Hepatocyte (in vitro differentiated cells): ENCODE data around the gene PTPRN2. TPM values are rescaled to one million over a fixed set of nuclear protein-coding genes. Genes with fewer than 3 reads are reported as not detected.
"Not testable (repeated sequence)": the region's sequence is repeated elsewhere in the genome, so short reads cannot be mapped to it uniquely, and the experiment has no call there.

ENCODE experiments used
- DNase-seq: peaks from one replicate; pipeline ENCODE4 v3.0.0-alpha.2; 2016; ENCODE audit warnings: low spot score
- H2AFZ ChIP-seq: fragments of 200-600 bp; sonication (generic); 2 replicates; pipeline ENCODE4 v1.6.0; 2016; ENCODE audit warnings: antibody characterized with exemption, mild to moderate bottlenecking
- H3K27ac ChIP-seq: fragments of 200-600 bp; sonication (generic); 2 replicates; pipeline ENCODE4 v1.5.1; 2016; ENCODE audit warnings: mild to moderate bottlenecking
- H3K27me3 ChIP-seq: fragments of 200-600 bp; sonication (generic); 2 replicates; pipeline ENCODE4 v1.6.1; 2016
- H3K36me3 ChIP-seq: fragments of 200-600 bp; sonication (generic); replicated peaks from 2 replicates; pipeline ENCODE4 v1.5.1; 2016; ENCODE audit warnings: low read depth; ENCODE audit not compliant: insufficient read depth
- H3K4me1 ChIP-seq: fragments of 200-600 bp; sonication (generic); 2 replicates; pipeline ENCODE4 v1.5.1; 2016; ENCODE audit warnings: mild to moderate bottlenecking, moderate library complexity; ENCODE audit not compliant: insufficient read depth
- H3K4me2 ChIP-seq: fragments of 200-600 bp; sonication (generic); 2 replicates; pipeline ENCODE4 v1.6.0; 2016
- H3K4me3 ChIP-seq: fragments of 200-600 bp; sonication (generic); 2 replicates; pipeline ENCODE4 v1.5.1; 2016; ENCODE audit warnings: mild to moderate bottlenecking
- H3K79me2 ChIP-seq: fragments of 200-600 bp; sonication (generic); 2 replicates; pipeline ENCODE4 v1.6.0; 2017; ENCODE audit warnings: mild to moderate bottlenecking
- H3K9me2 ChIP-seq: fragments of 200-600 bp; sonication (generic); replicated peaks from 2 replicates; pipeline ENCODE4 v1.6.0; 2017; ENCODE audit warnings: mild to moderate bottlenecking; ENCODE audit not compliant: insufficient read depth
- H3K9me3 ChIP-seq: fragments of 200-600 bp; sonication (generic); 2 replicates; pipeline ENCODE4 v1.5.1; 2016; ENCODE audit warnings: low read depth, mild to moderate bottlenecking
- H4K20me1 ChIP-seq: fragments of 200-600 bp; sonication (generic); 2 replicates; pipeline ENCODE4 v1.6.0; 2016; ENCODE audit warnings: mild to moderate bottlenecking; ENCODE audit not compliant: insufficient read depth, poor library complexity, severe bottlenecking
- CTCF ChIP-seq: fragments of 200-600 bp; sonication (generic); IDR thresholded peaks from 2 replicates; pipeline ENCODE4 v1.5.1; 2016; ENCODE audit warnings: antibody characterized with exemption, mild to moderate bottlenecking; ENCODE audit not compliant: poor library complexity
- EZH2 ChIP-seq: fragments of 200-600 bp; sonication (generic); IDR thresholded peaks from 2 replicates; pipeline ENCODE4 v1.6.1; 2016; ENCODE audit warnings: antibody characterized with exemption, mild to moderate bottlenecking, borderline replicate concordance
- EZH2phosphoT487 ChIP-seq: fragments of 200-600 bp; sonication (generic); IDR thresholded peaks from one replicate; pipeline ENCODE4 v1.6.1; 2018; ENCODE audit warnings: antibody characterized with exemption, mild to moderate bottlenecking, low read depth, moderate library complexity; ENCODE audit not compliant: unreplicated experiment, severe bottlenecking
- WGBS: methylation state at CpG from one replicate; pipeline ENCODE4 v1.1.6; 2016; ENCODE audit warnings: low lambda C conversion rate; ENCODE audit errors: missing lambda C conversion rate; 5-methylcytosine and 5-hydroxymethylcytosine counted together
- polyA plus RNA-seq: library from polyadenylated mRNA; unstranded; fragments of >200 nt; fragmentation: Nextera tagmentation; extraction: Ambion mirVana; gene quantifications from 2 replicates; pipeline ENCODE4 v1.2.1, GENCODE V29; 2016
- total RNA-seq: library from RNA; depleted of rRNA; stranded (reverse); fragments of >200 nt; gene quantifications from 2 replicates; pipeline ENCODE4 v1.2.3, GENCODE V29; 2014

Gene PTPRN2
- total and polyA plus RNA-seq, 2 experiments from 2014 or later: 2.1 to 3.3 TPM

DNA sequence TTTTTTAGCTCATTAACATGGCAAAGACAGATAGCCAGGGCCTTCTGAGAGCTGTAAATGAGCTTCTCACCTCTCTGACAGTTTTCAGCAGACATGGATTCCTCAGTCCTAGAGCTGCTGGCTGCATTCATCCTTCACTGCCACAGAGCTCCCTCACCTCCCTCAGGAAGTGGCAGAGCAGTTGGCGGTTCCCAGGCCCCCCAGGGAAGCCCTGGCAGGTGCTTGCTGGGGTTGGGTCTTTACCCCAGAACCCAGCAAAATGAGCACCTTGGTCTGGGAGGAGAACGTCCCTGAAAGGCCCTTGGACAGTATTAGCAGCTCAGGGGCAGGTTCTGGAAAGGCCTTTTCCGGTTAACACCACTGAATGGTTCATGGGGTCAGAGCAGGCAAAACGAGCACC lies 288.0 kb downstream of the PTPRN2 start:
- Histone ChIP-seq H3K4me3 (no peak overlapping the region), H3K4me2 (no peak overlapping the region), H4K20me1 (no peaks in the 10 kb centered on the region), H3K79me2 (no peaks in the 10 kb centered on the region), H2AFZ (no peak overlapping the region), H3K36me3 (no peaks in the 10 kb centered on the region), H3K27me3 (no peaks in the 10 kb centered on the region), H3K4me1 (no peaks in the 10 kb centered on the region), H3K27ac (no peak overlapping the region), H3K9me2 (no peaks in the 10 kb centered on the region), H3K9me3 (no peaks in the 10 kb centered on the region)
- 72% methylated on average over 4 of the region's 4 CpGs for WGBS
- TF ChIP-seq CTCF (no peak), EZH2 (no peak), EZH2phosphoT487 (no peak)
- DNase-seq: no peak

DNA sequence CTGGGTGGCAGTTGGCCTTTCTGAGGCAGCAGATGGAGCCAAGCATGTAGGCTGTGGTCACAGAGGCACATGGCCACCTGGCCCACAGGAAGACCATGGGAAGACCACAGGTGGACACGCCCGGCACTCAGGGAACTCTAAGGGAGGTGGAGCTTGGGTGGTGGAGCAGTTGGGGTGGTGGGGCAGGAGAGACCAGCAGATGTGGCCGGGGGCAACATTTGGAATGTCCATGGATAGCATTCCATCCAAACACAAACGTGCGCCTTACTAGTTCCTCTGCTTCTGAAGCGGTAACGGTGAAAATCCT lies 290.9 kb downstream of the PTPRN2 start:
- Histone ChIP-seq H4K20me1 (no peaks in the 10 kb centered on the region), H3K4me3 (no peak overlapping the region), H3K79me2 (no peaks in the 10 kb centered on the region), H3K27me3 (no peaks in the 10 kb centered on the region), H3K36me3 (no peaks in the 10 kb centered on the region), H3K4me2 (no peak overlapping the region), H3K9me2 (no peaks in the 10 kb centered on the region), H2AFZ (no peak overlapping the region), H3K27ac (no peak overlapping the region), H3K9me3 (no peaks in the 10 kb centered on the region), H3K4me1 (no peaks in the 10 kb centered on the region)
- DNase-seq: no peak
- WGBS: 94% methylated on average over 7 of the region's 7 CpGs
- no peak for TF ChIP-seq CTCF
- TF ChIP-seq EZH2: no peak
- TF ChIP-seq EZH2phosphoT487: no peak

- Histone ChIP-seq H3K36me3 (no peaks in the 10 kb centered on the region), H3K9me3 (no peaks in the 10 kb centered on the region), H3K27ac (no peak overlapping the region), H3K4me2 (no peak overlapping the region), H3K79me2 (no peaks in the 10 kb centered on the region), H3K27me3 (no peaks in the 10 kb centered on the region), H4K20me1 (no peaks in the 10 kb centered on the region), H3K9me2 (no peaks in the 10 kb centered on the region), H2AFZ (no peak overlapping the region), H3K4me1 (no peaks in the 10 kb centered on the region), H3K4me3 (no peak overlapping the region)
- no peak for DNase-seq
- WGBS: 93% methylated on average over 16 of the region's 16 CpGs
- TF ChIP-seq CTCF: no peak
- TF ChIP-seq EZH2phosphoT487: no peak
- no peak for TF ChIP-seq EZH2
These were observed 291.4 kb downstream of the PTPRN2 start for GRCh38 chr7:158295966-158296797.

DNA sequence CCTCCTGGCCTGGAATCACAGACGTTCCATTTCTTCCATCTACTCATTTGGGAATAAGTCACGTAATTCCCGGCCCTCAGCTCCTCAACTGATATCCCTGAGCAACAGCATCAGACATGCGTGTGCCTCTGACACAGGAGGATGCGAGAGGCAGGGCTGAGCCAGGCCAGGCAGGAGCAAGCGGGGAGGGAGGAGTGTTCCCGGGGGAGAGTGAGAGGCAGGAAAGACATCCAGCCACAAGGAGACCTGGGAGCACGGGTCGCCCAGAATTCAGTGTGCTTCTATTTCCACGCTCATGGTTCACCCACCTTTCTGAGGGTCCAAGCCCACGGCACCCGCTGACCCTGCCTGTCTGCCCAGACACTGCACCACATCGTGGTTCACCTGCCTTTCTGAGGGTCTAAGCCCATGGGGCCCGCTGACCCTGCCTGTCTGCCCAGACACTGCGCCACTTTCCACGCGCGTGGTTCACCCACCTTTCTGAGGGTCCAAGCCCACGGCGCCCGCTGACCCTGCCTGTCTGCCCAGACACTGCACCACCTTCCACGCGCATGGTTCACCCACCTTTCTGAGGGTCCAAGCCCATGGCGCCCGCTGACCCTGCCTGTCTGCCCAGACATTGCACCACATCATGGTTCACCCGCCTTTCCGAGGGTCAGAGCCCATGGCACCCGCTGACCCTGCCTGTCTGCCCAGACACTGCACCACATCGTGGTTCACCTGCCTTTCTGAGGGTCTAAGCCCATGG lies 293.0 kb downstream of the PTPRN2 start:
- H3K4me3 ChIP-seq, H2AFZ ChIP-seq, H3K27ac ChIP-seq, H3K79me2 ChIP-seq, H3K4me1 ChIP-seq, H3K4me2 ChIP-seq, H3K9me3 ChIP-seq, H4K20me1 ChIP-seq, H3K27me3 ChIP-seq, DNase-seq, H3K36me3 ChIP-seq, H3K9me2 ChIP-seq: not testable (repeated sequence)
- WGBS: 95% methylated on average over 23 of the region's 29 CpGs
